ENCODE measurements around the gene ENTPD7.

ENTPD7 gene

GRCh38 chr10:99730026-99730425 is 70.7 kb downstream of the ENTPD7 start:
- TF ChIP-seq EZH2phosphoT487 (IDR thresholded peaks at IDR 0.05; ENCODE audit: low read length) (no peak), EZH2 (optimal IDR thresholded peaks at IDR 0.05; ENCODE audit: low read depth, low read length) (no peak)
- TF ChIP-seq, protein P1, sequence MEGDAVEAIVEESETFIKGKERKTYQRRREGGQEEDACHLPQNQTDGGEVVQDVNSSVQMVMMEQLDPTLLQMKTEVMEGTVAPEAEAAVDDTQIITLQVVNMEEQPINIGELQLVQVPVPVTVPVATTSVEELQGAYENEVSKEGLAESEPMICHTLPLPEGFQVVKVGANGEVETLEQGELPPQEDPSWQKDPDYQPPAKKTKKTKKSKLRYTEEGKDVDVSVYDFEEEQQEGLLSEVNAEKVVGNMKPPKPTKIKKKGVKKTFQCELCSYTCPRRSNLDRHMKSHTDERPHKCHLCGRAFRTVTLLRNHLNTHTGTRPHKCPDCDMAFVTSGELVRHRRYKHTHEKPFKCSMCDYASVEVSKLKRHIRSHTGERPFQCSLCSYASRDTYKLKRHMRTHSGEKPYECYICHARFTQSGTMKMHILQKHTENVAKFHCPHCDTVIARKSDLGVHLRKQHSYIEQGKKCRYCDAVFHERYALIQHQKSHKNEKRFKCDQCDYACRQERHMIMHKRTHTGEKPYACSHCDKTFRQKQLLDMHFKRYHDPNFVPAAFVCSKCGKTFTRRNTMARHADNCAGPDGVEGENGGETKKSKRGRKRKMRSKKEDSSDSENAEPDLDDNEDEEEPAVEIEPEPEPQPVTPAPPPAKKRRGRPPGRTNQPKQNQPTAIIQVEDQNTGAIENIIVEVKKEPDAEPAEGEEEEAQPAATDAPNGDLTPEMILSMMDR (IDR thresholded peaks at IDR 0.05; ENCODE audit: low read length) = no peak
- H3K79me2 ChIP-seq (ENCODE audit: low read length) = peaks cover 40% of the 10 kb centered on the region
- peaks cover 8% of the 10 kb centered on the region for H3F3A ChIP-seq (ENCODE audit: insufficient read depth, low read length)
- H2AFZ ChIP-seq (ENCODE audit: low read length) = no peak overlapping the region
- no peak overlapping the region for H3K4me2 ChIP-seq (ENCODE audit: low read depth, low read length)
- H3K4me3 ChIP-seq (ENCODE audit: low read length) = no peak overlapping the region
- H3K27me3 ChIP-seq (replicated peaks; ENCODE audit: insufficient read depth, low read length) = no peaks in the 10 kb centered on the region
- H3K9me3 ChIP-seq (replicated peaks; ENCODE audit: insufficient read depth, low read length) = no peaks in the 10 kb centered on the region
- no peaks in the 10 kb centered on the region for H3K4me1 ChIP-seq (ENCODE audit: low read length)
- DNase-seq = no peak
- 0 out of 2 replicates have a peak, but pooled peaks cover 5% of the 10 kb centered on the region for H3K36me3 ChIP-seq (replicated peaks; ENCODE audit: insufficient read depth, low read length)
- H3K9ac ChIP-seq (ENCODE audit: low read length) = no peak overlapping the region
- H3K27ac ChIP-seq (ENCODE audit: low read length) = no peak overlapping the region
- no peaks in the 10 kb centered on the region for H3K9me2 ChIP-seq (replicated peaks; ENCODE audit: insufficient read depth, low read length)
- no peaks in the 10 kb centered on the region for H4K20me1 ChIP-seq (ENCODE audit: insufficient read depth, low read length)

GRCh38 chr10:99731306-99732032 is 72.2 kb downstream of the ENTPD7 start:
- Histone ChIP-seq H3K9me3 (replicated peaks; ENCODE audit: insufficient read depth, low read length) (no peaks in the 10 kb centered on the region), H3F3A (ENCODE audit: insufficient read depth, low read length) (peaks cover 8% of the 10 kb centered on the region), H3K4me2 (ENCODE audit: low read depth, low read length) (peak overlapping the region; percentile 70), H3K4me1 (ENCODE audit: low read length) (no peaks in the 10 kb centered on the region), H3K4me3 (ENCODE audit: low read length) (peak overlapping the region; percentile 79), H3K27ac (ENCODE audit: low read length) (peak overlapping the region; percentile 88; the same call in 1 of the 2 replicates), H3K9ac (ENCODE audit: low read length) (peak overlapping the region; percentile 77), H4K20me1 (ENCODE audit: insufficient read depth, low read length) (no peaks in the 10 kb centered on the region), H2AFZ (ENCODE audit: low read length) (peak overlapping the region; percentile 71), H3K27me3 (replicated peaks; ENCODE audit: insufficient read depth, low read length) (no peaks in the 10 kb centered on the region), H3K36me3 (replicated peaks; ENCODE audit: insufficient read depth, low read length) (0 out of 2 replicates have a peak, but pooled peaks cover 5% of the 10 kb centered on the region), H3K79me2 (ENCODE audit: low read length) (peaks cover 40% of the 10 kb centered on the region), H3K9me2 (replicated peaks; ENCODE audit: insufficient read depth, low read length) (no peaks in the 10 kb centered on the region)
- DNase-seq = no peak
- TF ChIP-seq EZH2phosphoT487 (IDR thresholded peaks at IDR 0.05; ENCODE audit: low read length) (no peak), EZH2 (optimal IDR thresholded peaks at IDR 0.05; ENCODE audit: low read depth, low read length) (no peak)
- TF ChIP-seq, protein P1 (IDR thresholded peaks at IDR 0.05; ENCODE audit: low read length) = no peak

DNA sequence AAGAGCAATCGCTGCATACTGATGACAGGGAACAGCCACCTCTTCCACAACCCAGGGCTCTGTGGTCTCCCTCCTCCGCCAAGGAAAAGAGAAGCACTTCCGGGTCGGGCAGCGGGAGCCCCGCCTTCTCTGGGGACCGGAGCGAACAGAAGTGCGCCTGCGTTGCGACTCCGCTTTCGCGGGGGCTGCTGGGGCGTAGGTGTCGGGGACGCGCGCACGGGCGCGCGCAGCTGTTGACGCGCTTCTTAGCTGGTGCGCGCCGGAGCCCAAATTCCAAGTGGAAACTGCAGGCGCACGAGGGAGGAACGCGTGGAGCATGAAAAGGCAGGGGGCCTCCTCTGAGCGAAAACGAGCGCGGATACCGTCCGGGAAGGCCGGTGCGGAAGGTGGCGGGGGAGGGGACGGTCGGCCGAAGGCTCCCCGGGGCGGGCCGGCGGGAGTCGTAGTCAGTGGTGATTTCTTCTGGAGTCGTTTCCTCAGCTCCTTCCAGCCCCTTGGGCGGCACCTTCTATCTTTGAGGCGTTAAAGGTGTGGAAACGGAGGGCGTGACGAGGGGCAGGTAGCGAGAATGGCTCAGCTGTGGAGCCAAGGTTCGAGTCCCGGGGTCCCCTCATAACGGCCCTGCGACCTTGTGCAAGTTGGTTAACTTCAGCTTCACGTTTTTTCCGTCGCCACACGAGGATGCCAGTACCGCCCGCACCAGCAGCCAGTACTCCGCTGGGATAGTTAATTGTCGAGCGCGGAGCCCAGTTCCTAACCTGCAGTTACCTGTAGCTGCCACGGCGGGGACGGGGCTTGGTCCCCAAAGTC is 72.9 kb downstream of the ENTPD7 start, which contains the start of the genes COX15 and CUTC:
Gene COX15 (minus strand): TSS at position 95 of the 810 bp plus-strand sequence. CDS start 78 bp downstream, at position 17.
Gene CUTC (plus strand): TSS at position 202 of the 810 bp plus-strand sequence. CDS start 115 bp downstream, at position 317.
- H3K36me3 ChIP-seq (replicated peaks; ENCODE audit: insufficient read depth, low read length) = 0 out of 2 replicates have a peak, but pooled peaks cover 5% of the 10 kb centered on the region

More for the DNA sequence above, 72.9 kb downstream of the ENTPD7 start, which contains the start of the genes COX15 and CUTC:
- Histone ChIP-seq H3K4me1 (ENCODE audit: low read length) (no peaks in the 10 kb centered on the region), H3K9me3 (replicated peaks; ENCODE audit: insufficient read depth, low read length) (no peaks in the 10 kb centered on the region), H2AFZ (ENCODE audit: low read length) (peak within 1 kb of the TSS; percentile 71), H3K9me2 (replicated peaks; ENCODE audit: insufficient read depth, low read length) (no peaks in the 10 kb centered on the region), H3K4me3 (ENCODE audit: low read length) (peak within 1 kb of the TSS; percentile 79), H3K27ac (ENCODE audit: low read length) (peak within 1 kb of the TSS; percentile 88), H3K27me3 (replicated peaks; ENCODE audit: insufficient read depth, low read length) (no peaks in the 10 kb centered on the region), H3F3A (ENCODE audit: insufficient read depth, low read length) (peaks cover 8% of the 10 kb centered on the region), H4K20me1 (ENCODE audit: insufficient read depth, low read length) (no peaks in the 10 kb centered on the region), H3K4me2 (ENCODE audit: low read depth, low read length) (peak within 1 kb of the TSS; percentile 77), H3K79me2 (ENCODE audit: low read length) (peaks cover 40% of the 10 kb centered on the region), H3K9ac (ENCODE audit: low read length) (peak within 1 kb of the TSS; percentile 77)
- peak; percentile 97 for DNase-seq
- TF ChIP-seq, protein P1 (IDR thresholded peaks at IDR 0.05; ENCODE audit: low read length) = peak; percentile 55
- no peak for TF ChIP-seq EZH2phosphoT487 (IDR thresholded peaks at IDR 0.05; ENCODE audit: low read length)
